Astrocyte (in vitro differentiated cells and primary cell): ENCODE measurements around the gene ALB.

Experiments
- EZH2 ChIP-seq: IDR thresholded peaks from 2 replicates; pipeline ENCODE4 v1.6.1; 2012; ENCODE audit warnings: mild to moderate bottlenecking, low read length, inconsistent platforms; ENCODE audit not compliant: insufficient read depth
- TF ChIP-seq, protein P1 (sequence below): IDR thresholded peaks from 2 replicates; pipeline ENCODE4 v1.5.1; 2011; ENCODE audit warnings: low read depth, mild to moderate bottlenecking, inconsistent platforms, low read length, moderate library complexity; ENCODE audit not compliant: insufficient read depth

DNA sequence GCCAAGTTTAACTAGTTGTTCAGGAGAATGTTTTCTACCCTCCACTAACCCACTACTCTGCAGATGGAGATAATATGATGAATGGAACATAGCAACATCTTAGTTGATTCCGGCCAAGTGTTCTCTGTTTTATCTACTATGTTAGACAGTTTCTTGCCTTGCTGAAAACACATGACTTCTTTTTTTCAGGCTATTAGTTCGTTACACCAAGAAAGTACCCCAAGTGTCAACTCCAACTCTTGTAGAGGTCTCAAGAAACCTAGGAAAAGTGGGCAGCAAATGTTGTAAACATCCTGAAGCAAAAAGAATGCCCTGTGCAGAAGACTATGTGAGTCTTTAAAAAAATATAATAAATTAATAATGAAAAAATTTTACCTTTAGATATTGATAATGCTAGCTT lies 13.3 kb downstream of the ALB start:
- TF ChIP-seq EZH2 = no peak
- TF ChIP-seq, protein P1, sequence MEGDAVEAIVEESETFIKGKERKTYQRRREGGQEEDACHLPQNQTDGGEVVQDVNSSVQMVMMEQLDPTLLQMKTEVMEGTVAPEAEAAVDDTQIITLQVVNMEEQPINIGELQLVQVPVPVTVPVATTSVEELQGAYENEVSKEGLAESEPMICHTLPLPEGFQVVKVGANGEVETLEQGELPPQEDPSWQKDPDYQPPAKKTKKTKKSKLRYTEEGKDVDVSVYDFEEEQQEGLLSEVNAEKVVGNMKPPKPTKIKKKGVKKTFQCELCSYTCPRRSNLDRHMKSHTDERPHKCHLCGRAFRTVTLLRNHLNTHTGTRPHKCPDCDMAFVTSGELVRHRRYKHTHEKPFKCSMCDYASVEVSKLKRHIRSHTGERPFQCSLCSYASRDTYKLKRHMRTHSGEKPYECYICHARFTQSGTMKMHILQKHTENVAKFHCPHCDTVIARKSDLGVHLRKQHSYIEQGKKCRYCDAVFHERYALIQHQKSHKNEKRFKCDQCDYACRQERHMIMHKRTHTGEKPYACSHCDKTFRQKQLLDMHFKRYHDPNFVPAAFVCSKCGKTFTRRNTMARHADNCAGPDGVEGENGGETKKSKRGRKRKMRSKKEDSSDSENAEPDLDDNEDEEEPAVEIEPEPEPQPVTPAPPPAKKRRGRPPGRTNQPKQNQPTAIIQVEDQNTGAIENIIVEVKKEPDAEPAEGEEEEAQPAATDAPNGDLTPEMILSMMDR = no peak
